ENCODE measurements around the gene ATXN1L.

- TF ChIP-seq, protein P1, sequence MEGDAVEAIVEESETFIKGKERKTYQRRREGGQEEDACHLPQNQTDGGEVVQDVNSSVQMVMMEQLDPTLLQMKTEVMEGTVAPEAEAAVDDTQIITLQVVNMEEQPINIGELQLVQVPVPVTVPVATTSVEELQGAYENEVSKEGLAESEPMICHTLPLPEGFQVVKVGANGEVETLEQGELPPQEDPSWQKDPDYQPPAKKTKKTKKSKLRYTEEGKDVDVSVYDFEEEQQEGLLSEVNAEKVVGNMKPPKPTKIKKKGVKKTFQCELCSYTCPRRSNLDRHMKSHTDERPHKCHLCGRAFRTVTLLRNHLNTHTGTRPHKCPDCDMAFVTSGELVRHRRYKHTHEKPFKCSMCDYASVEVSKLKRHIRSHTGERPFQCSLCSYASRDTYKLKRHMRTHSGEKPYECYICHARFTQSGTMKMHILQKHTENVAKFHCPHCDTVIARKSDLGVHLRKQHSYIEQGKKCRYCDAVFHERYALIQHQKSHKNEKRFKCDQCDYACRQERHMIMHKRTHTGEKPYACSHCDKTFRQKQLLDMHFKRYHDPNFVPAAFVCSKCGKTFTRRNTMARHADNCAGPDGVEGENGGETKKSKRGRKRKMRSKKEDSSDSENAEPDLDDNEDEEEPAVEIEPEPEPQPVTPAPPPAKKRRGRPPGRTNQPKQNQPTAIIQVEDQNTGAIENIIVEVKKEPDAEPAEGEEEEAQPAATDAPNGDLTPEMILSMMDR (optimal IDR thresholded peaks at IDR 0.05 in 1 of 3, IDR thresholded peaks at IDR 0.05 in 1 of 3, conservative IDR thresholded peaks at IDR 0.05 in 1 of 3; ENCODE audit: extremely low read depth in 1 of 3, insufficient read depth in 2 of 3, low read length in 3 of 3), result no peak
- no peak for TF ChIP-seq EZH2 (IDR thresholded peaks at IDR 0.05; ENCODE audit: low read length)
These were observed 49.2 kb upstream of the ATXN1L start for GRCh38 chr16:71796501-71797097.

Measured in keratinocyte (primary cell).